ENCODE measurements around the gene PPP2R2C. TPM values are rescaled to one million over a fixed set of nuclear protein-coding genes. Genes with fewer than 3 reads are reported as not detected.
A peak's percentile ranks its signal among the peaks of the same experiment; 100 is the strongest.

PPP2R2C gene
- total RNA-seq, 1 donor from 2014 or later, result 10.8 TPM

DNA sequence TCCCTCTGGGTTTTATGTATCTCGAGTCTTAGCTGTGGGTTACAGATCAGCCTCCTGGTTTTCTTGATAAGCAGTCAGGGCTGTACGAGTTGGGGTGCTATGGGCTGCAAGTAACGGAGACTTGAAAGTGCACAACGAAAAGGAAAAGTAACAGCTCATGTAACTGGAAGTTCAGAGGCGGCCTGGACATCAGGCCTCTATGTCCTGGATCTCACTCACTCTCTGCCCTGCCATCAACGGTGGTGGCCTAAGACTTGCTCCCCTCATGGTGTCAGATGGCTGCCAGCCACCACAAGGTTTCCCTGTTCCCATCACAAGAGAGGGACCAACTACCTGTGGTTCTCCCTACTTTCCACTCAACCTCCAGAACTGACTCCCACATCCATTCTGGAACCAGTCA, 4.8 kb downstream of the PPP2R2C start:
- no peaks in the 10 kb centered on the region for H3K9me3 Mint-ChIP-seq
- no peaks in the 10 kb centered on the region for H3K4me1 Mint-ChIP-seq (ENCODE audit: unreplicated experiment)
- TF ChIP-seq, protein P1, sequence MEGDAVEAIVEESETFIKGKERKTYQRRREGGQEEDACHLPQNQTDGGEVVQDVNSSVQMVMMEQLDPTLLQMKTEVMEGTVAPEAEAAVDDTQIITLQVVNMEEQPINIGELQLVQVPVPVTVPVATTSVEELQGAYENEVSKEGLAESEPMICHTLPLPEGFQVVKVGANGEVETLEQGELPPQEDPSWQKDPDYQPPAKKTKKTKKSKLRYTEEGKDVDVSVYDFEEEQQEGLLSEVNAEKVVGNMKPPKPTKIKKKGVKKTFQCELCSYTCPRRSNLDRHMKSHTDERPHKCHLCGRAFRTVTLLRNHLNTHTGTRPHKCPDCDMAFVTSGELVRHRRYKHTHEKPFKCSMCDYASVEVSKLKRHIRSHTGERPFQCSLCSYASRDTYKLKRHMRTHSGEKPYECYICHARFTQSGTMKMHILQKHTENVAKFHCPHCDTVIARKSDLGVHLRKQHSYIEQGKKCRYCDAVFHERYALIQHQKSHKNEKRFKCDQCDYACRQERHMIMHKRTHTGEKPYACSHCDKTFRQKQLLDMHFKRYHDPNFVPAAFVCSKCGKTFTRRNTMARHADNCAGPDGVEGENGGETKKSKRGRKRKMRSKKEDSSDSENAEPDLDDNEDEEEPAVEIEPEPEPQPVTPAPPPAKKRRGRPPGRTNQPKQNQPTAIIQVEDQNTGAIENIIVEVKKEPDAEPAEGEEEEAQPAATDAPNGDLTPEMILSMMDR (conservative IDR thresholded peaks at IDR 0.05), result no peak
- DNase-seq (ENCODE audit: extremely low spot score, unreplicated experiment), result no peak
- H3K36me3 Mint-ChIP-seq, result no peaks in the 10 kb centered on the region
- no peak overlapping the region for H3K27ac Mint-ChIP-seq
- no peak overlapping the region for H3K4me3 Mint-ChIP-seq
- peaks cover 77% of the 10 kb centered on the region for H3K27me3 Mint-ChIP-seq

DNA sequence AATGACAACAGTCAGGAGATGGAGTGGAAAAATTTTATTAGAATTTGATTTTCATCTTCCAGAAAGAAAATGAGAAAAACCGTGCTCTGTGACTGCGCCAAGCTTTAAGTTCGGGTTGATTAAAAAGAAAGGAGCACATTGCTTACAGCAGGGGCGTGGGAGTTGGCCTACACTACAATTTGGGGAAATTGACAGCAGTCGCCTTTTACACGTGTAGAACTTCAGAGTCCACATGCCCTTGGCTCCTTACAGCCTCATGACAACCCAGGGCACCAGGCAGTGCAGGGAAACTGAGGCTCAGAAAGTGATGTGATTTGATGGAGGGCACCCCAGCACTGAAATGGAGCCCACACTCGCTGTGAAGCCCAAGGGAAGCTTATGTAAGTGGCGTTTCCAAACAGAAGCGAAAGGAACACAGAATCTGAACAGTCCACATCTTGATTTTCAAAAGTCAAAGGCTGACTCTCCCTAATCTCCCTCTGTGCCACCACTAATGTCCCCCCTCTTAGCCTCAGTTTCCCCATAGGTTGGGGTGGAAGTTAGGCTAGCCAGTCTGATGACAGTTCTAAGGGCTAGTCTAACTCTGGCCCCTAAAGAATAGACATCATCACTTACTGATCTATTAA, 5.5 kb downstream of the PPP2R2C start:
- Mint-ChIP-seq H3K27me3 (peaks cover 79% of the 10 kb centered on the region), H3K4me1 (ENCODE audit: unreplicated experiment) (no peaks in the 10 kb centered on the region), H3K9me3 (no peaks in the 10 kb centered on the region), H3K36me3 (no peaks in the 10 kb centered on the region), H3K4me3 (no peak overlapping the region), H3K27ac (no peak overlapping the region)
- DNase-seq (ENCODE audit: extremely low spot score, unreplicated experiment), result peak; percentile 25
- TF ChIP-seq, protein P1 (conservative IDR thresholded peaks at IDR 0.05), result no peak

DNA sequence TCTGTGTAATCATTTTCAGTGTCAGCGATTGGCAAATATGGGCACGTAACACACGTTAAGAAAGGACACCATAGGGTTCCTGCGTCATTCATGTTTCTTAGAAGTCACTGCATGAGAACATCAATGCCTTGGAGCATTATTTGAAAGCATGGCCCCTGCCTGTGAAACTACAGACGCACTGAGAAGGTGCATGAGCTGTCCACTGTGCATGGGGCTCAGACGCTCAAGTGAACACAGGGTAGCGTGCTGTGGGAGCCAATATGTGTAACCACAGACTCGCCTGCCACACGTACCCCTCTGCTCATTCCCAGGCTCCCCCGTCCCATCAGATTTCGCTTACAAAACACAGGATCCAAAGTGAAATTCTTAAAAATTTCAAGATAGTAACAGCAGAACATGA, 6.5 kb downstream of the PPP2R2C start:
- peaks cover 78% of the 10 kb centered on the region for H3K27me3 Mint-ChIP-seq
- H3K4me3 Mint-ChIP-seq, result no peak overlapping the region
- peak; percentile 36 for DNase-seq (ENCODE audit: extremely low spot score, unreplicated experiment)
- H3K4me1 Mint-ChIP-seq (ENCODE audit: unreplicated experiment), result no peaks in the 10 kb centered on the region
- H3K9me3 Mint-ChIP-seq, result no peaks in the 10 kb centered on the region
- no peaks in the 10 kb centered on the region for H3K36me3 Mint-ChIP-seq
- H3K27ac Mint-ChIP-seq, result no peak overlapping the region
- TF ChIP-seq, protein P1 (conservative IDR thresholded peaks at IDR 0.05), result no peak

DNA sequence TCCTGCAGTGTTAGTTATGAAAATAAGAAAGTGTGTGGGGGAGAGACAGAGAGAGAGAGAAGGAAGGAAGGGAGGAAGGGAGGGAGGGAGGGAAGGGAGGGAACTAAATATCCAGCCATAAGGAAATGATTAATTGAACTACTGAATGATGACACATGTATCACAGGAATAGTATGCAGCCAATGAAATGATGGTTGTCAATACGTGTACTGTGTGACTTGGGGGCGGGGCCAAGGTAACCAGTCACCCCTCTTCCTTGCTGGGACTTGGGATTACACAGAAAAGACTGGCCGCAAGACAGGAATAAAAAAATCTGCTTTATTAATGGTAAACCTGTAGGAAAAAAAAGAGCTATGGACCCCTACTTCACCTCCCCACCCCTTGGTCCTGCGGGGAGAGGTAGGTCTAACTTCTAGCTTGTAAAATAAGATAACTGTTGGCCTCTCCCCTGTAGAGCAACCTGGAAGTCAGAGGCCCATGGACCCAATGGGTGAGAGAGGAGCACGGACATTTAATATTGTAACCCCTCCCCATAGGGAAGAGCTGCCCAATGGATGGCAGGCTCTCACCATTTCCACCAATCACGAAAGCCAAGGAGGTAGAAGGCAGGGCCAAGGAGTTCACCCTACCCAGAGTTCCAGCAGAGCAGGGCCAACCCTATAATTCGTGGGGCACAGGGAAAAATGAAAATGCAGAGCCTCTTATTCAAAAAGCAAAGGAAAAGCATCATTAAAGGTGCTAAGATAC, 7.4 kb downstream of the PPP2R2C start:
- no peak for DNase-seq (ENCODE audit: extremely low spot score, unreplicated experiment)
- TF ChIP-seq, protein P1 (conservative IDR thresholded peaks at IDR 0.05), result no peak
- Mint-ChIP-seq H3K27ac (no peak overlapping the region), H3K9me3 (no peaks in the 10 kb centered on the region), H3K4me3 (no peak overlapping the region), H3K27me3 (peaks cover 80% of the 10 kb centered on the region), H3K36me3 (no peaks in the 10 kb centered on the region), H3K4me1 (ENCODE audit: unreplicated experiment) (no peaks in the 10 kb centered on the region)

DNA sequence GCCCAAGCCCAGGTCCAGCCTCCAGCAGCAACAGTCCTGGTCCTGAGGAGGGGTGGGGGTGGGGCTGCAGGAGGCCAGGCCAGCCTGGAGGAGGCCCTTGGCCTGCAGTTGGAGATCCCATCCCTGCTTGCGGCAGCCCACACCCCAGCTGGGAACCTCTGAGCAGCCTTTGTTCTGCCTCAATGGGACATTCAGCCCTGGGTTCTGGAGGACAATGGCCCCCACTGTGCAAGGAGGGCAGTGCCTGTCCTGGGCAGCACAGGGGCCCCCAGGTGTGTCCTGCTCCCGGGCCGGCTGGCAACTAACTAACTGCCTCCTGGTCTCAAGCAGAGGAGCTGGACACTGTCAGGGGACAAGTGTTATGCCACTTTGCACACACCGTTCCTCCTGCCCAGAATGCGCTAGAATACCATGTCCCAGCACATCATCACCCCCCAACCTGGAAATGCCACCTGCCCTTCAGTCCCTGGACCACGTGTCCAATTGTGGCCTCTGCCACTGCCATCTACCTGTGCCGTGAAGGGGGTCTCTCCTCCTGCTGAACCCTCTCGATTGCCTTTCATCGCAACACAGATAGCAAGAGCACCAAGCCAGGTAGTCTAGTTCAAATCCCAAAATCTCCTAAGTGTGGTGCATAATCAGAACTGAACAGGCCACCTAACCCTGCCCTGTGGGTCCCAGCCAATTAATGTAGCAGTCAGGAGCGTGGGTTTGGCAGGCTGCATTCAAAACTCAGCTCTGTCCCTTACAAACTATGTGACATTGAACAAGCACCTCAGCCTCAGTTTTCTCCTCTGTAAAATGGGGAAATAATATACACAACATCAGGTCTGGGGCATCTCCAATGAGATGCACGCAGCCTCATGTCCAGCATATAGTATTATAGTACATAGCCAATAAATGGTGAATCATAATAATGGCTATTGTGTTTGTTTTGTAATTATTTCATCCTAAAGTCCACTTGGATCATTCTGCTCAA, 8.8 kb downstream of the PPP2R2C start:
- Mint-ChIP-seq H3K27ac (no peak overlapping the region), H3K9me3 (no peaks in the 10 kb centered on the region), H3K4me3 (no peak overlapping the region), H3K27me3 (peaks cover 78% of the 10 kb centered on the region), H3K4me1 (ENCODE audit: unreplicated experiment) (no peaks in the 10 kb centered on the region), H3K36me3 (no peaks in the 10 kb centered on the region)
- DNase-seq (ENCODE audit: extremely low spot score, unreplicated experiment), result peak; percentile 58
- TF ChIP-seq, protein P1 (conservative IDR thresholded peaks at IDR 0.05), result no peak
